ENCODE measurements around the gene LYL1. TPM values are rescaled to one million over a fixed set of nuclear protein-coding genes. Genes with fewer than 3 reads are reported as not detected.

Gene LYL1
- total and polyA plus RNA-seq, 2 donors from 2014 or later: 8.5 to 13.8 TPM

- intact Hi-C loops (cut with DNase I): no loop called here
- Histone ChIP-seq H3K27ac (ENCODE audit: low read depth in 2 of 2, low read length in 2 of 2) (no peak overlapping the region), H3K9ac (ENCODE audit: low read length in 3 of 3) (no peak overlapping the region), H3K9me3 (ENCODE audit: control insufficient read depth in 2 of 3, insufficient read depth in 1 of 3, low read length in 3 of 3) (no peaks in the 10 kb centered on the region), H3K4me3 (ENCODE audit: low read length in 3 of 3) (no peak overlapping the region), H3K36me3 (ENCODE audit: control insufficient read depth in 2 of 3, insufficient read depth in 3 of 3, low read length in 3 of 3) (peaks cover 0 to 14% (median 6%) of the 10 kb centered on the region in 3 donors), H3K27me3 (ENCODE audit: control insufficient read depth, insufficient read depth, low read length) (no peaks in the 10 kb centered on the region), H3K4me1 (ENCODE audit: control insufficient read depth in 2 of 3, insufficient read depth in 2 of 3, low read depth in 1 of 3, low read length in 3 of 3) (no peaks in the 10 kb centered on the region)
- TF ChIP-seq CTCF (IDR thresholded peaks at IDR 0.05; ENCODE audit: borderline replicate concordance, extremely low read depth, insufficient read depth): no peak
- DNase-seq: no peak
- FAIRE-seq: no peak
Observed at GRCh38 chr19:13134626-13135025, 32.0 kb upstream of the LYL1 start.

GRCh38 chr19:13133241-13133870, 30.7 kb upstream of the LYL1 start:
- no peaks in the 10 kb centered on the region for H3K4me1 ChIP-seq (ENCODE audit: control insufficient read depth in 2 of 3, insufficient read depth in 2 of 3, low read depth in 1 of 3, low read length in 3 of 3)
- peaks cover 0 to 9% (median 6%) of the 10 kb centered on the region in 3 donors for H3K36me3 ChIP-seq (ENCODE audit: control insufficient read depth in 2 of 3, insufficient read depth in 3 of 3, low read length in 3 of 3)
- FAIRE-seq (no peak), DNase-seq (no peak)
- H3K9me3 ChIP-seq (ENCODE audit: control insufficient read depth in 2 of 3, insufficient read depth in 1 of 3, low read length in 3 of 3): no peaks in the 10 kb centered on the region
- TF ChIP-seq CTCF (IDR thresholded peaks at IDR 0.05; ENCODE audit: borderline replicate concordance, extremely low read depth, insufficient read depth): no peak
- no peaks in the 10 kb centered on the region for H3K27me3 ChIP-seq (ENCODE audit: control insufficient read depth, insufficient read depth, low read length)
- intact Hi-C loops (cut with DNase I): no loop called here
- no peak overlapping the region for H3K27ac ChIP-seq (ENCODE audit: low read depth in 2 of 2, low read length in 2 of 2)
- H3K9ac ChIP-seq (ENCODE audit: low read length in 3 of 3): no peak overlapping the region
- no peak overlapping the region for H3K4me3 ChIP-seq (ENCODE audit: low read length in 3 of 3)

GRCh38 chr19:13132471-13133180, 30.0 kb upstream of the LYL1 start:
- H3K4me1 ChIP-seq (ENCODE audit: control insufficient read depth in 2 of 3, insufficient read depth in 2 of 3, low read depth in 1 of 3, low read length in 3 of 3): no peaks in the 10 kb centered on the region
- FAIRE-seq (no peak), DNase-seq (no peak)
- H3K27ac ChIP-seq (ENCODE audit: low read depth in 2 of 2, low read length in 2 of 2): no peak overlapping the region
- intact Hi-C loops (cut with DNase I): no loop called here
- no peak for TF ChIP-seq CTCF (IDR thresholded peaks at IDR 0.05; ENCODE audit: borderline replicate concordance, extremely low read depth, insufficient read depth)
- H3K36me3 ChIP-seq (ENCODE audit: control insufficient read depth in 2 of 3, insufficient read depth in 3 of 3, low read length in 3 of 3): peaks cover 0 to 6% (median 6%) of the 10 kb centered on the region in 3 donors
- H3K4me3 ChIP-seq (ENCODE audit: low read length in 3 of 3): no peak overlapping the region
- H3K9me3 ChIP-seq (ENCODE audit: control insufficient read depth in 2 of 3, insufficient read depth in 1 of 3, low read length in 3 of 3): no peaks in the 10 kb centered on the region
- H3K27me3 ChIP-seq (ENCODE audit: control insufficient read depth, insufficient read depth, low read length): no peaks in the 10 kb centered on the region
- no peak overlapping the region for H3K9ac ChIP-seq (ENCODE audit: low read length in 3 of 3)

Measured in kidney (tissue), 14 donors.